IPS-18c (cell line): ENCODE data around the gene KRTAP23-1.

Experiments
- H3K4me3 ChIP-seq: 2 replicates; pipeline ENCODE4 v1.7.0; 2013; ENCODE audit warnings: low read depth, mild to moderate bottlenecking, low read length, moderate library complexity; ENCODE audit not compliant: insufficient read depth
- H3K9me3 ChIP-seq: one replicate; pipeline ENCODE4 v1.6.1; 2013; ENCODE audit warnings: mild to moderate bottlenecking, low read length, moderate library complexity; ENCODE audit not compliant: control insufficient read depth, insufficient read depth

The KRTAP23-1 gene

GRCh38 chr21:30329203-30329875 lies 19.1 kb downstream of the KRTAP23-1 start:
- H3K4me3 ChIP-seq = no peak overlapping the region
- peaks cover 2% of the 10 kb centered on the region for H3K9me3 ChIP-seq

DNA sequence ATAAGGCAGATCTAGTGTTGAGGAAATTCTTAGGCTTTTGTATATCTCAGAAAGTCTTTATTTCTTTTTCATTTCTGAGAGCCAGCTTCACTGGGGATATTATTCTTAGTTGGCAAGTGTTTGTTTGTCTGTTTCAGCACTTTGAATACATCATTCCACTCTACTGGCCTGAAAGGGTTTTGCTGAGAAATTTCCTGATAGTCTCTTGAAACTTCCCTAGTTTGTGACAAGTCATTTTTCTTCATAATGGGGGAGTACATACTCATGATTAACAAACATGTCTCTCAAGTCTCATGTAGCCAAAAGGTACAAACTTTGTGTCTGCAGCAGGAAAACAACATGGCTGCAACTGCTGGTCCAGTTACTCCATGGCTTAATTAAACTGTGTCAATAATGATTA lies 22.0 kb downstream of the KRTAP23-1 start:
- Histone ChIP-seq H3K9me3 (peaks cover 2% of the 10 kb centered on the region), H3K4me3 (no peak overlapping the region)

- Histone ChIP-seq H3K9me3 (no peaks in the 10 kb centered on the region), H3K4me3 (no peak within 1 kb of the TSS)
Observed at GRCh38 chr21:30320215-30320614, 28.2 kb downstream of the KRTAP23-1 start, which contains the start of gene KRTAP26-1. Gene KRTAP26-1, minus strand, starts transcription at chr21:30320315. Its CDS starts 280 bp downstream, at chr21:30320035.

GRCh38 chr21:30315701-30316100 lies 32.7 kb downstream of the KRTAP23-1 start:
- H3K9me3 ChIP-seq = no peaks in the 10 kb centered on the region
- no peak overlapping the region for H3K4me3 ChIP-seq

DNA sequence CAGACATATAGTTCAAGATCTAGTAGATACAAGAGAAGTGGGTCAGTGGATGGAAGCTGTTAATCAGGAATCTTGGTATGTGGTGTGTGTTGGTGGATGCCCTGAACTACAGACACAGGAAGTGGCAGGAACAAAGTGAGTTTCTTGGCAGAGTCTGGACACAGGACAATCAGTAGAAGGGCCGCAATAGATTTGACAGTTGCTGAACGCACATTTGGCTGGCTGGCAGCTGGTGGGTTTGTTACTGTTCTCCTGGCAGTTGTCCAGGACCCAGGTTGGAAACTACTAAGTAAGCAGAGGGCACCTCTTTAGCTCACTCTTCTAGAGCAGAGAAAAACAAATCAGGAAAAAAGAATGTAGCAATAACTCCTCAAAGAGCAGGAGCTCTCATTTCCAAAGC lies 41.5 kb downstream of the KRTAP23-1 start:
- Histone ChIP-seq H3K9me3 (no peaks in the 10 kb centered on the region), H3K4me3 (no peak overlapping the region)

DNA sequence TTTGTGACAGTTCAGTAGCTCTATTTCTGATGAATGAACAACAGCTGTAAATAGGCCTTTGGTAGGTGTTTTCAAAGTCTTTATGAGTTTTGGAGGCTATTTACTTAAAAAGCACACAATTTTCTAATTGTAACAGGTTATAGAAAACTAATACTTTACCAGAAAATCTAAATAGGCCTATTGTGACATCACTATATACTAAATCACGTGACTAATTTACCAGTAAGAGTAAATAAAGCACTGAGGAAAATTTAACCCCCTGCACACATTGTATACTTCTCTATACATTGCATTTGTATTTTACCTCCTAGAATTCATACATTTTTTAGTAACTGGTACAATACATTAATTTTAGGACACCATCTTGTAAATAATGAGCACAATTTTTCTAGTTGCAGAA lies 43.3 kb downstream of the KRTAP23-1 start:
- H3K4me3 ChIP-seq = no peak overlapping the region

More for the DNA sequence above, 43.3 kb downstream of the KRTAP23-1 start:
- no peaks in the 10 kb centered on the region for H3K9me3 ChIP-seq
